WTC11 (cell line): Measurements from ENCODE around the gene CCDC15. TPM values are rescaled to one million over a fixed set of nuclear protein-coding genes. Genes with fewer than 3 reads are reported as not detected.

Experiments
- ATAC-seq: fragments of 200-7000 bp; cut with Tn5 transposase; 2 replicates; pipeline ENCODE4 v1.10.0; 2021; ENCODE audit warnings: mild to moderate bottlenecking, moderate library complexity
- CTCF ChIA-PET: fragments of 300-600 bp; sonication (Branson Sonifier 250); formaldehyde crosslinking; loops from one replicate; lab custom pipeline; 2021; ENCODE audit warnings: antibody characterized with exemption; lab: Charles Lee
- POLR2A ChIA-PET: fragments of 350-600 bp; sonication (Branson Sonifier 250); formaldehyde crosslinking; loops from one replicate; lab custom pipeline; 2021; ENCODE audit warnings: antibody characterized with exemption; lab: Charles Lee
- DNase-seq: peaks from one replicate; pipeline ENCODE4 v3.0.0; 2021; ENCODE audit warnings: low spot score
- H3K27ac Mint-ChIP-seq: 2 replicates; pipeline ENCODE4 v1.8.0; 2021; ENCODE audit warnings: mixed read lengths
- H3K27me3 Mint-ChIP-seq: 2 replicates; pipeline ENCODE4 v1.8.0; 2021; ENCODE audit warnings: low read depth, mild to moderate bottlenecking, moderate library complexity, mixed read lengths
- H3K36me3 Mint-ChIP-seq: 2 replicates; pipeline ENCODE4 v1.8.0; 2021; ENCODE audit warnings: mixed read lengths
- H3K4me1 Mint-ChIP-seq: 2 replicates; pipeline ENCODE4 v1.8.0; 2022; ENCODE audit warnings: mixed read lengths
- H3K4me3 Mint-ChIP-seq: 2 replicates; pipeline ENCODE4 v1.8.0; 2021; ENCODE audit warnings: mild to moderate bottlenecking, moderate library complexity, mixed read lengths
- H3K9me3 Mint-ChIP-seq: 2 replicates; pipeline ENCODE4 v1.8.0; 2021; ENCODE audit warnings: mixed read lengths
- CREM ChIP-seq: sonication (generic); formaldehyde crosslinking; IDR thresholded peaks from 2 replicates; pipeline ENCODE4 v1.8.1; 2022; ENCODE audit warnings: mild to moderate bottlenecking, missing genetic modification reagents, moderate library complexity
- ESRRA ChIP-seq: sonication (generic); formaldehyde crosslinking; IDR thresholded peaks from 2 replicates; pipeline ENCODE4 v1.8.1; 2022; ENCODE audit warnings: mild to moderate bottlenecking, missing genetic modification reagents, borderline replicate concordance
- FOXK1 ChIP-seq: sonication (generic); formaldehyde crosslinking; IDR thresholded peaks from 2 replicates; pipeline ENCODE4 v1.8.0; 2022; ENCODE audit warnings: mild to moderate bottlenecking, moderate library complexity, missing genetic modification reagents
- NR2C2 ChIP-seq: sonication (generic); formaldehyde crosslinking; IDR thresholded peaks from 2 replicates; pipeline ENCODE4 v1.8.0; 2022; ENCODE audit warnings: mild to moderate bottlenecking, missing genetic modification reagents
- PREB ChIP-seq: sonication (generic); formaldehyde crosslinking; IDR thresholded peaks from 2 replicates; pipeline ENCODE4 v1.8.1; 2022; ENCODE audit warnings: mild to moderate bottlenecking, missing genetic modification reagents, moderate library complexity, borderline replicate concordance
- TEAD1 ChIP-seq: sonication (generic); formaldehyde crosslinking; IDR thresholded peaks from 2 replicates; pipeline ENCODE4 v1.8.0; 2022; ENCODE audit warnings: mild to moderate bottlenecking, missing genetic modification reagents
- USF1 ChIP-seq: sonication (generic); formaldehyde crosslinking; IDR thresholded peaks from 2 replicates; pipeline ENCODE4 v1.8.0; 2022; ENCODE audit warnings: mild to moderate bottlenecking, missing genetic modification reagents
- ZBTB21 ChIP-seq: sonication (generic); formaldehyde crosslinking; IDR thresholded peaks from 2 replicates; pipeline ENCODE4 v1.8.1; 2023; ENCODE audit warnings: mild to moderate bottlenecking, missing genetic modification reagents, borderline replicate concordance
- ZNF219 ChIP-seq: sonication (generic); formaldehyde crosslinking; IDR thresholded peaks from 2 replicates; pipeline ENCODE4 v1.8.0; 2023; ENCODE audit warnings: missing genetic modification reagents, mild to moderate bottlenecking, borderline replicate concordance
- ZNF423 ChIP-seq: fragments of 250-450 bp; sonication (Bioruptor Pico); IDR thresholded peaks from 2 replicates; pipeline ENCODE4 v2.1.2; 2022; ENCODE audit warnings: mild to moderate bottlenecking, moderate library complexity
- ZNF512 ChIP-seq: sonication (generic); formaldehyde crosslinking; IDR thresholded peaks from 2 replicates; pipeline ENCODE4 v1.8.1; 2022; ENCODE audit warnings: missing genetic modification reagents, borderline replicate concordance
- ZNF532 ChIP-seq: fragments of 250-450 bp; sonication (Bioruptor Pico); IDR thresholded peaks from 2 replicates; pipeline ENCODE4 v1.9.0; 2021; ENCODE audit warnings: mild to moderate bottlenecking, borderline replicate concordance
- total RNA-seq: library from RNA; stranded (reverse); gene quantifications from 3 replicates; pipeline ENCODE4 v1.2.3, GENCODE V29; 2021
- TF ChIP-seq, protein P1 (sequence below): sonication (generic); formaldehyde crosslinking; IDR thresholded peaks from 2 replicates; pipeline ENCODE4 v1.8.0; 2022; ENCODE audit warnings: mild to moderate bottlenecking, missing genetic modification reagents
- TF ChIP-seq, protein P2 (sequence below): fragments of 250-450 bp; sonication (Bioruptor Pico); IDR thresholded peaks from 2 replicates; pipeline ENCODE4 v2.1.2; 2022; ENCODE audit warnings: mild to moderate bottlenecking, moderate library complexity

Gene CCDC15
- total RNA-seq, 1 experiment from 2014 or later: 2.4 TPM

DNA sequence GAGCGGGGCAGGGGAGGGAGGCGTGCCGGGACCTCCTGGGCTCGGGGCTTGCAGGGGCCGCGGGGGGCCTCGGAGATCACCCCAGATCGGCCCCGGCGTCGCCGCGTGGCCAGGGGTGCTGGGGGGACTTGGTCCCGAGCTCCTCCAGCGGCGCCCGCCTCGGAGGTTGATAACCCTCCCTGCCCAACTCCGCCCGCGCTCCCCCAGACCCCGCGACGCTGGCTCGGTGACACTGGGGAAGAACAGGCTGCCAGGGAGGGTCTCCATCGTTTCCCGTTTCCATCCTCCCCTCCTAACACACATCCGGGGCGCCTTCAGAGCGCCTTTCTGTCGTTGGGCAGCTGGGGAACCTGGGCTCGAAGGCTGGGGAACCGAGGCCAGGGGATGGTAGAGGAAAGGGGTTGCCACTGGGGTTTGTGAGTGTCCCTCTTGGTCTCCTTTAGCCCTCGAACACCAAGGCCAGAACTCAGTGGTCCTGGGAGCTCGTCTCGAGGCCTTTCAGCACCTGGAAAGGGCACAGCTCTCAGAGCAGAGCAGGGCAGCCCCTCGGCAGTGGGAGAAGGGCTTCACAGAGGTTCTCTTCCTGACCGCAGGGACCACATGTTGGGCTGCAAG lies 109.5 kb downstream of the CCDC15 start (continued):
- no peak for TF ChIP-seq PREB
- TF ChIP-seq ZBTB21 (CRISPR knock-in tag): no peak
- TF ChIP-seq FOXK1 (CRISPR knock-in tag): no peak
- TF ChIP-seq USF1 (CRISPR knock-in tag): no peak
- no peak for TF ChIP-seq ESRRA

- ChIA-PET POLR2A (interaction anchor here (1.4 kb wide), 1 partner anchor 110 kb away, joined by 3 read pairs; the partner anchor contains the start of gene CCDC15), CTCF (interaction anchor here (1.0 to 2.1 kb wide), 8 partner anchors 11 to 365 kb away, joined by 3 to 14 read pairs (median 6); no protein-coding TSS in a partner anchor)
- H3K27me3 Mint-ChIP-seq: peaks cover 59% of the 10 kb centered on the region
- ATAC-seq: no peak
- no peaks in the 10 kb centered on the region for H3K36me3 Mint-ChIP-seq
- no peak for TF ChIP-seq ZNF532 (CRISPR knock-in tag)
- no peak for TF ChIP-seq ZNF423 (CRISPR knock-in tag)
- TF ChIP-seq, protein P1, sequence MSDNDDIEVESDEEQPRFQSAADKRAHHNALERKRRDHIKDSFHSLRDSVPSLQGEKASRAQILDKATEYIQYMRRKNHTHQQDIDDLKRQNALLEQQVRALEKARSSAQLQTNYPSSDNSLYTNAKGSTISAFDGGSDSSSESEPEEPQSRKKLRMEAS (CRISPR knock-in tag): no peak
- no peak for TF ChIP-seq NR2C2
- TF ChIP-seq ZNF219 (CRISPR knock-in tag): no peak
- TF ChIP-seq PREB: no peak
- TF ChIP-seq CREM (CRISPR knock-in tag): no peak
- TF ChIP-seq TEAD1 (CRISPR knock-in tag): no peak
- TF ChIP-seq, protein P2, sequence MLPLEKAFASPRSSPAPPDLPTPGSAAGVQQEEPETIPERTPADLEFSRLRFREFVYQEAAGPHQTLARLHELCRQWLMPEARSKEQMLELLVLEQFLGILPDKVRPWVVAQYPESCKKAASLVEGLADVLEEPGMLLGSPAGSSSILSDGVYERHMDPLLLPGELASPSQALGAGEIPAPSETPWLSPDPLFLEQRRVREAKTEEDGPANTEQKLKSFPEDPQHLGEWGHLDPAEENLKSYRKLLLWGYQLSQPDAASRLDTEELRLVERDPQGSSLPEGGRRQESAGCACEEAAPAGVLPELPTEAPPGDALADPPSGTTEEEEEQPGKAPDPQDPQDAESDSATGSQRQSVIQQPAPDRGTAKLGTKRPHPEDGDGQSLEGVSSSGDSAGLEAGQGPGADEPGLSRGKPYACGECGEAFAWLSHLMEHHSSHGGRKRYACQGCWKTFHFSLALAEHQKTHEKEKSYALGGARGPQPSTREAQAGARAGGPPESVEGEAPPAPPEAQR (CRISPR knock-in tag): no peak
- TF ChIP-seq ZNF512 (CRISPR knock-in tag): no peak
- TF ChIP-seq, all 79 proteins: peak for 0
- DNase-seq: no peak
- H3K9me3 Mint-ChIP-seq: no peaks in the 10 kb centered on the region
- no peak overlapping the region for H3K27ac Mint-ChIP-seq
- peak overlapping the region; percentile 77 for H3K4me3 Mint-ChIP-seq
- H3K4me1 Mint-ChIP-seq: peaks cover 8% of the 10 kb centered on the region; the same call in 1 of the 2 replicates
Measured at GRCh38 chr11:125064070-125064469, 110.1 kb downstream of the CCDC15 start.
